Caco-2 (cell line): ENCODE measurements around the gene PNPLA1. TPM values are rescaled to one million over a fixed set of nuclear protein-coding genes. Genes with fewer than 3 reads are reported as not detected.

Source experiments
- BruUV-seq: library from RNA; stranded (reverse); fragments of 400-500 nt; replicated peaks from 2 replicates; lab custom pipeline; 2021; lab: Mats Ljungman, UMichigan
- CTCF ChIA-PET: fragments of 300-600 bp; sonication (Branson Sonifier 250); formaldehyde crosslinking; loops from one replicate; lab custom pipeline; 2022; ENCODE audit warnings: antibody characterized with exemption; lab: Charles Lee
- POLR2A ChIA-PET: fragments of 300-600 bp; sonication (Branson Sonifier 250); formaldehyde crosslinking; loops from one replicate; lab custom pipeline; 2022; ENCODE audit warnings: antibody characterized with exemption; lab: Charles Lee
- DNase-seq, 2 experiments: peaks; one replicate each; pipeline versions ENCODE4 v3.0.0 to v3.0.0-alpha.2; 2020 to 2022
- H3K27me3 ChIP-seq: replicated peaks from 2 replicates; pipeline ENCODE4 v1.6.0; 2011; ENCODE audit warnings: low read length; ENCODE audit not compliant: control insufficient read depth, insufficient read depth
- H3K36me3 ChIP-seq: 2 replicates; pipeline ENCODE4 v1.5.1; 2011; ENCODE audit warnings: low read length; ENCODE audit not compliant: control insufficient read depth, insufficient read depth
- H3K4me1 ChIP-seq: fragments of 250-450 bp; sonication (Bioruptor Pico); 2 replicates; pipeline ENCODE4 v1.5.1; 2020; ENCODE audit warnings: mild to moderate bottlenecking
- H3K4me3 ChIP-seq: 2 replicates; pipeline ENCODE4 v1.5.1; 2011; ENCODE audit warnings: low read depth, mild to moderate bottlenecking, control low read depth, low read length
- H3K9me3 ChIP-seq: fragments of 250-450 bp; sonication (Bioruptor Pico); 2 replicates; pipeline ENCODE4 v1.5.1; 2020; ENCODE audit warnings: mild to moderate bottlenecking, moderate library complexity
- H3K27ac Mint-ChIP-seq: one replicate; pipeline ENCODE4 v1.8.0; 2022; ENCODE audit warnings: mixed read lengths; ENCODE audit not compliant: unreplicated experiment
- H3K27me3 Mint-ChIP-seq: one replicate; pipeline ENCODE4 v1.8.0; 2022; ENCODE audit warnings: mixed read lengths; ENCODE audit not compliant: insufficient read depth, unreplicated experiment
- H3K36me3 Mint-ChIP-seq: one replicate; pipeline ENCODE4 v1.8.0; 2022; ENCODE audit warnings: mild to moderate bottlenecking, mixed read lengths; ENCODE audit not compliant: insufficient read depth, unreplicated experiment
- H3K4me1 Mint-ChIP-seq: one replicate; pipeline ENCODE4 v1.8.0; 2022; ENCODE audit warnings: low read depth, mixed read lengths; ENCODE audit not compliant: unreplicated experiment
- H3K4me3 Mint-ChIP-seq: one replicate; pipeline ENCODE4 v1.8.0; 2022; ENCODE audit warnings: mild to moderate bottlenecking, moderate library complexity, mixed read lengths; ENCODE audit not compliant: unreplicated experiment
- H3K9me3 Mint-ChIP-seq: one replicate; pipeline ENCODE4 v1.8.0; 2022; ENCODE audit warnings: mixed read lengths; ENCODE audit not compliant: unreplicated experiment
- CTCF ChIP-seq, 2 experiments: fragments of 200-600 bp in 1 of 2; IDR thresholded peaks; 1 replicate in 1 of 2; 2 replicates in 1 of 2; pipeline versions ENCODE4 v1.5.1 to v1.8.0; 2011 to 2022; ENCODE audit warnings: antibody characterized with exemption in 1 of 2, control low read depth in 1 of 2, inconsistent platforms in 1 of 2, low read depth in 1 of 2, low read length in 1 of 2, mild to moderate bottlenecking in 1 of 2, moderate library complexity in 1 of 2; ENCODE audit not compliant: insufficient read depth in 1 of 2, severe bottlenecking in 1 of 2, unreplicated experiment in 1 of 2
- intact Hi-C: fragments of 100-400 bp; cut with micrococcal nuclease; formaldehyde crosslinking; loops from one replicate; pipeline ENCODE4 v1.10.0; 2022; ENCODE audit not compliant: unreplicated experiment
- total RNA-seq: library from RNA; stranded (reverse); gene quantifications from 2 replicates; pipeline ENCODE4 v1.2.3, GENCODE V29; 2022

The PNPLA1 gene
- total RNA-seq, 1 experiment from 2014 or later: 0.25 TPM

DNA sequence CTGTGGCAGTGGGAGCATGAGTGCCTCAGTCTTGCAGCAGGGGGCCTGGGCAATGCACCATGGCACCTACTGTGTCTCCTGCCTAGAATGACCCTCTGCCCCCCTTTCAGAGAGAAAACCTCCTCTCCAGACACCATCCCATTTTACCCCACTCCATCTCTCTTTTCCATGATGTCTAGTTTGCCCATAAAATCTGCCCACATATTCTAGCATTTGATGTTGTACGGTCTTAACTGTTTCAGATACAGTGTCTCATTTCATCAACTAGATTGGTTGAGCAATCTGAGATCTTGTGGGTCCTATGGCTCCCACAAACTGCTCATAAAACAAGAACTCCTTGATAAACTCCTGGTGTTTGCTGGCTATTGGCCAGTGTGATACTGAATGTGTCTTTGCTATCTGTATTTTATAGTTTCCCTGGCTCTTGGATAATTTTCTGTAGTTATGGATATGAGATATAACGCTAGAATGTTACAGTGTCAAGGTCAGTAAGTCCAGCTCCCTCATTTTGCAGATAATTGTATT, 8.1 kb downstream of the PNPLA1 start:
- no peaks in the 10 kb centered on the region for H3K27me3 ChIP-seq

GRCh38 chr6:36280467-36280866, 10.6 kb downstream of the PNPLA1 start:
- no peak for TF ChIP-seq CTCF (IDR thresholded peaks at IDR 0.05; ENCODE audit: insufficient read depth in 1 of 2, low read depth in 1 of 2, low read length in 1 of 2, severe bottlenecking in 1 of 2, unreplicated experiment in 1 of 2)
- Histone ChIP-seq H3K4me1 (no peaks in the 10 kb centered on the region), H3K9me3 (no peaks in the 10 kb centered on the region), H3K4me3 (no peak overlapping the region), H3K27me3 (no peaks in the 10 kb centered on the region), H3K36me3 (no peaks in the 10 kb centered on the region)
- BruUV-seq: no TSS peak
- H3K9me3 Mint-ChIP-seq: no peaks in the 10 kb centered on the region
- no peak overlapping the region for H3K27ac Mint-ChIP-seq
- no peak overlapping the region for H3K4me3 Mint-ChIP-seq
- no peaks in the 10 kb centered on the region for H3K36me3 Mint-ChIP-seq
- POLR2A ChIA-PET: no interaction called here
- H3K4me1 Mint-ChIP-seq: no peaks in the 10 kb centered on the region
- intact Hi-C loops: no loop called here
- H3K27me3 Mint-ChIP-seq: peaks cover 2% of the 10 kb centered on the region
- DNase-seq: no peak
- CTCF ChIA-PET: interaction anchor here (1.4 kb wide), 1 partner anchor 22 kb away, joined by 3 read pairs; no protein-coding TSS in a partner anchor

More for the DNA sequence above, 8.1 kb downstream of the PNPLA1 start:
- ChIA-PET CTCF (no interaction called here), POLR2A (no interaction called here)
- H3K9me3 ChIP-seq: no peaks in the 10 kb centered on the region
- no peak for TF ChIP-seq CTCF (IDR thresholded peaks at IDR 0.05; ENCODE audit: insufficient read depth in 1 of 2, low read depth in 1 of 2, low read length in 1 of 2, severe bottlenecking in 1 of 2, unreplicated experiment in 1 of 2)
- Mint-ChIP-seq H3K27me3 (peaks cover 2% of the 10 kb centered on the region), H3K36me3 (no peaks in the 10 kb centered on the region), H3K9me3 (no peaks in the 10 kb centered on the region), H3K4me3 (no peak overlapping the region), H3K27ac (no peak overlapping the region), H3K4me1 (no peaks in the 10 kb centered on the region)
- intact Hi-C loops: no loop called here
- no TSS peak for BruUV-seq
- no peaks in the 10 kb centered on the region for H3K36me3 ChIP-seq
- H3K4me1 ChIP-seq: no peaks in the 10 kb centered on the region
- no peak overlapping the region for H3K4me3 ChIP-seq
- no peak for DNase-seq

GRCh38 chr6:36280983-36281382, 11.1 kb downstream of the PNPLA1 start:
- no peak overlapping the region for H3K4me3 Mint-ChIP-seq
- POLR2A ChIA-PET: interaction anchor here (0.6 kb wide), 1 partner anchor 71 kb away, joined by 3 read pairs; no protein-coding TSS in a partner anchor
- intact Hi-C loops: no loop called here
- H3K9me3 ChIP-seq: no peaks in the 10 kb centered on the region
- no peaks in the 10 kb centered on the region for H3K4me1 ChIP-seq
- CTCF ChIA-PET: no interaction called here
- no peaks in the 10 kb centered on the region for H3K36me3 Mint-ChIP-seq
- DNase-seq: no peak
- no peak overlapping the region for H3K4me3 ChIP-seq
- no peaks in the 10 kb centered on the region for H3K36me3 ChIP-seq
- no peak overlapping the region for H3K27ac Mint-ChIP-seq
- BruUV-seq: no TSS peak
- peaks cover 2% of the 10 kb centered on the region for H3K27me3 Mint-ChIP-seq
- H3K9me3 Mint-ChIP-seq: no peaks in the 10 kb centered on the region
- H3K4me1 Mint-ChIP-seq: no peaks in the 10 kb centered on the region
- no peak for TF ChIP-seq CTCF (IDR thresholded peaks at IDR 0.05; ENCODE audit: insufficient read depth in 1 of 2, low read depth in 1 of 2, low read length in 1 of 2, severe bottlenecking in 1 of 2, unreplicated experiment in 1 of 2)
- no peaks in the 10 kb centered on the region for H3K27me3 ChIP-seq
